Stimulated activated CD4-positive, alpha-beta T cell treated with anti-CD3 and anti-CD28 coated beads, Interleukin-2, amount 100 ng/mL, for 4 hours (primary cell): Measurements from ENCODE around the gene AGO1.
"Not testable (repeated sequence)": the region's sequence is repeated elsewhere in the genome, so short reads cannot be mapped to it uniquely, and the experiment has no call there.

Source experiments
- DNase-seq: peaks from one replicate; pipeline ENCODE4 v3.0.0-alpha.2; 2020; ENCODE audit warnings: low read depth

Gene AGO1

GRCh38 chr1:35915693-35916092, 32.7 kb downstream of the AGO1 start:
- no peak for DNase-seq

- no peak for DNase-seq
Measured at GRCh38 chr1:35923791-35924221, 40.8 kb downstream of the AGO1 start.

GRCh38 chr1:35924838-35925237, 41.8 kb downstream of the AGO1 start:
- no peak for DNase-seq

- DNase-seq: no peak
Measured at GRCh38 chr1:35925741-35926140, 42.7 kb downstream of the AGO1 start.

GRCh38 chr1:35927472-35927871, 44.5 kb downstream of the AGO1 start:
- no peak for DNase-seq

GRCh38 chr1:35929730-35930592, 47.0 kb downstream of the AGO1 start:
- DNase-seq: peak; percentile 15

GRCh38 chr1:35930593-35931445, 47.8 kb downstream of the AGO1 start, which contains the start of gene AGO3:
TSS of gene AGO3 (plus strand) at chr1:35931105. CDS start at chr1:35931427, 322 bp downstream.
- DNase-seq: peak; percentile 77

- DNase-seq: no peak
Measured at GRCh38 chr1:35931446-35932157, 48.6 kb downstream of the AGO1 start.

- no peak for DNase-seq
Measured at GRCh38 chr1:35932158-35932636, 49.2 kb downstream of the AGO1 start.

GRCh38 chr1:35932941-35933340, 49.9 kb downstream of the AGO1 start:
- DNase-seq: no peak

GRCh38 chr1:35935442-35936388, 52.7 kb downstream of the AGO1 start:
- no peak for DNase-seq

- no peak for DNase-seq
Measured at GRCh38 chr1:35936838-35937237, 53.8 kb downstream of the AGO1 start.

GRCh38 chr1:35939484-35939883, 56.5 kb downstream of the AGO1 start:
- no peak for DNase-seq

- no peak for DNase-seq
Measured at GRCh38 chr1:35945327-35945726, 62.3 kb downstream of the AGO1 start.

- no peak for DNase-seq
Measured at GRCh38 chr1:35947547-35947946, 64.5 kb downstream of the AGO1 start.

GRCh38 chr1:35958558-35958957, 75.5 kb downstream of the AGO1 start:
- no peak for DNase-seq

GRCh38 chr1:35959304-35959703, 76.3 kb downstream of the AGO1 start:
- no peak for DNase-seq

GRCh38 chr1:35962952-35963351, 79.9 kb downstream of the AGO1 start:
- no peak for DNase-seq

- DNase-seq: not testable (repeated sequence)
Measured at GRCh38 chr1:35964277-35964676, 81.3 kb downstream of the AGO1 start.

GRCh38 chr1:35968396-35968795, 85.4 kb downstream of the AGO1 start:
- no peak for DNase-seq

- no peak for DNase-seq
Measured at GRCh38 chr1:35971601-35972000, 88.6 kb downstream of the AGO1 start.
